IPS-18c (cell line): Measurements from ENCODE around the gene MTA3.

Experiments used
- H3K4me3 ChIP-seq: 2 replicates; pipeline ENCODE4 v1.7.0; 2013; ENCODE audit warnings: low read depth, mild to moderate bottlenecking, low read length, moderate library complexity; ENCODE audit not compliant: insufficient read depth
- H3K9me3 ChIP-seq: one replicate; pipeline ENCODE4 v1.6.1; 2013; ENCODE audit warnings: mild to moderate bottlenecking, low read length, moderate library complexity; ENCODE audit not compliant: control insufficient read depth, insufficient read depth

MTA3 gene

GRCh38 chr2:42795275-42795674 is 226.8 kb downstream of the MTA3 start:
- Histone ChIP-seq H3K9me3 (no peaks in the 10 kb centered on the region), H3K4me3 (no peak overlapping the region)

DNA sequence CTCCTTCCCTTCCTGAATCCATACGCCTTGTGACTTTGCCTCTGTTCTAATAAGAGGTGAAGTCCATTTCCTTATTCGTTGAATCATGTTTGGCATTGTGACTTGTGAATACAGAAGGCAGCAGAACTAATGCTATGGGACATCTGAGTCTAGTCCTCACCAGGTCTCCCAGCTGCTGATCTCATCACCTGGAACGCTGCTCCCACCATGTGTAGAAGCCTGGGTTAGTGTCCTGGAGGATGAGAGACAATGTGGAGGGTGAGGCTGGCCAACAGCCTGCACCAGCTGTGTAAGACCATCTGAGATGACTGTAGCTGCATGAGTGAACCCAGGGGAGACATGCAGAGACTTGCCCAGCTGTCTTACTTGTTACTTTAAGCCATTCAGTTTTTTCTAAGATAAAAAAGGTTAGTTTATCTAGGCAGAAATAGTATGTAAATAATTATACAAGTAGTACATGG is 227.4 kb downstream of the MTA3 start:
- Histone ChIP-seq H3K9me3 (no peaks in the 10 kb centered on the region), H3K4me3 (no peak overlapping the region)

GRCh38 chr2:42796427-42797248 is 228.2 kb downstream of the MTA3 start:
- no peak overlapping the region for H3K4me3 ChIP-seq

GRCh38 chr2:42797281-42797680 is 228.8 kb downstream of the MTA3 start:
- H3K9me3 ChIP-seq = no peaks in the 10 kb centered on the region
- no peak overlapping the region for H3K4me3 ChIP-seq

More at GRCh38 chr2:42796427-42797248, 228.2 kb downstream of the MTA3 start:
- H3K9me3 ChIP-seq = no peaks in the 10 kb centered on the region

- no peaks in the 10 kb centered on the region for H3K9me3 ChIP-seq
- no peak overlapping the region for H3K4me3 ChIP-seq
These were observed 231.4 kb downstream of the MTA3 start for GRCh38 chr2:42799881-42800280.

DNA sequence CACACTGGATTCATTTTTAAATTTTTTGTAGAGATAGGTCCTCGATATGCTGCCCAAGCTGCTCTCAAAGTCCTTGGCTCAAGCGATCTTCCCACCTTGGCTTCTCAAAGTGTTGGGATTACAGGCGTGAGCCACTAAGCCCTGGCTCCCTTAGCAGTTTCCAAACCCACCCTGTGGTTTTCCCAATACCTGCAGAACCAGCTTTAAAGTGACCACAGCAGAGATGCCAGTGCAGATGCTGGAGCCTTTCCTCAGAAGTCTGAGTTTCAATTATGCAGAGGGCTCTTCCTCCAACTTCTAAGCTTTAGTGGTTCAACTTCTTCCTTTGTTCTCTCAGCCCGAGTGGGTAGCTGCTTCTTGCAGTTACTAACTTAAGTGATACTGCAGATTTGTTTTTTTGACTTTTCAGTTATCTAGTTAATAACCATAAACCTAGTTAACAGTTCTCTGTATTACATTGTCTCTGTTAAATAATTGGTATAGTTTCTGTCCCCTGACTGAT is 232.1 kb downstream of the MTA3 start:
- no peaks in the 10 kb centered on the region for H3K9me3 ChIP-seq
- H3K4me3 ChIP-seq = no peak overlapping the region

- Histone ChIP-seq H3K4me3 (no peak overlapping the region), H3K9me3 (no peaks in the 10 kb centered on the region)
These were observed 232.5 kb downstream of the MTA3 start for GRCh38 chr2:42800981-42801380.

- no peak overlapping the region for H3K4me3 ChIP-seq
- no peaks in the 10 kb centered on the region for H3K9me3 ChIP-seq
These were observed 232.9 kb downstream of the MTA3 start for GRCh38 chr2:42801381-42801780.

DNA sequence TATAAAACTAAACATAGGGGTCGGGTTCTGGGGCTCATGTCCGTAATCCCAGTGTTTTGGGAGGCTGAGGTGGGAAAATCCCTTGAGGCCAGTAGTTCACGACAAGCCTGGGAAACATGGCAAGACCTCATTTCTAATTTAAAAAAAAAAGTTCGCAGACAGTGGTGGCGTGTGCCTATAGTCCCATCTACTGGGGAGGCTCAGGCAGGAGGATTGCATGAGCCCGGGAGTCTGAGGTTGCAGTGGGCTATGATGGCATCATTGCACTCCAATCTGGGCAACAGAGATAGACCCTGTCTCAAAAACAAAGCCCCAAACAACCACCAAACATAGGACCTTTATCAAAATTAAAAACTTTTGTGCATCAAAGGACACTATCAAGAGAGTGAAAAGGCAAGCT is 233.7 kb downstream of the MTA3 start:
- H3K4me3 ChIP-seq = no peak overlapping the region
- H3K9me3 ChIP-seq = no peaks in the 10 kb centered on the region

- H3K4me3 ChIP-seq = no peak overlapping the region
- H3K9me3 ChIP-seq = no peaks in the 10 kb centered on the region
These were observed 235.9 kb downstream of the MTA3 start for GRCh38 chr2:42804338-42804737.

GRCh38 chr2:42804891-42805290 is 236.5 kb downstream of the MTA3 start:
- H3K4me3 ChIP-seq = no peak overlapping the region
- H3K9me3 ChIP-seq = no peaks in the 10 kb centered on the region
